Stimulated activated CD4-positive, alpha-beta T cell treated with anti-CD3 and anti-CD28 coated beads, Interleukin-12 subunit alpha, Interleukin-12 subunit beta, amount 100 ng/mL, for 24 hours (primary cell): ENCODE results near the gene HPN.
A peak's percentile ranks its signal among the peaks of the same experiment; 100 is the strongest.
"Not testable (repeated sequence)": the region's sequence is repeated elsewhere in the genome, so short reads cannot be mapped to it uniquely, and the experiment has no call there.

Experiments
- DNase-seq, 2 experiments: peaks; one replicate each; pipeline ENCODE4 v3.0.0-alpha.2; 2020; ENCODE audit warnings: low read depth in 2 of 2

Gene HPN

GRCh38 chr19:35009424-35010415 is 31.8 kb upstream of the HPN start:
- no peak for DNase-seq

GRCh38 chr19:35011091-35011689 is 30.3 kb upstream of the HPN start:
- no peak for DNase-seq

- no peak for DNase-seq
These were observed 29.5 kb upstream of the HPN start for GRCh38 chr19:35011737-35012682.

- DNase-seq, result peak; percentile 67 to 78
These were observed 28.3 kb upstream of the HPN start for GRCh38 chr19:35013041-35013819.

- DNase-seq, result no peak
These were observed 27.4 kb upstream of the HPN start for GRCh38 chr19:35013820-35014754.

- DNase-seq, result not testable (repeated sequence)
These were observed 26.7 kb upstream of the HPN start for GRCh38 chr19:35014774-35015173.

GRCh38 chr19:35015270-35015953 is 26.1 kb upstream of the HPN start:
- DNase-seq, result no peak

- DNase-seq, result no peak
These were observed 25.6 kb upstream of the HPN start for GRCh38 chr19:35015954-35016351.

GRCh38 chr19:35017507-35017906 is 24.0 kb upstream of the HPN start:
- no peak for DNase-seq

GRCh38 chr19:35018379-35018778 is 23.1 kb upstream of the HPN start:
- no peak for DNase-seq

GRCh38 chr19:35019144-35019543 is 22.4 kb upstream of the HPN start:
- no peak for DNase-seq

GRCh38 chr19:35021016-35021415 is 20.5 kb upstream of the HPN start:
- DNase-seq, result no peak

GRCh38 chr19:35021596-35021995 is 19.9 kb upstream of the HPN start:
- no peak for DNase-seq

GRCh38 chr19:35022460-35022859 is 19.1 kb upstream of the HPN start:
- no peak for DNase-seq

GRCh38 chr19:35023428-35023827 is 18.1 kb upstream of the HPN start:
- no peak for DNase-seq

- DNase-seq, result no peak
These were observed 17.4 kb upstream of the HPN start for GRCh38 chr19:35024095-35024494.

GRCh38 chr19:35025969-35026368 is 15.6 kb upstream of the HPN start:
- DNase-seq, result no peak

GRCh38 chr19:35026418-35026817 is 15.1 kb upstream of the HPN start:
- no peak for DNase-seq

- DNase-seq, result no peak
These were observed 14.5 kb upstream of the HPN start for GRCh38 chr19:35027009-35027408.
